Gastrocnemius medialis (tissue), 4 donors: ENCODE data around the gene SELENOT.

Source experiments
- CTCF ChIP-seq, 5 experiments: fragments of 450-650 bp in 3 of 5; fragments of 200-600 bp in 2 of 5; sonication (generic) in 2 of 5; IDR thresholded peaks in 4 of 5; conservative IDR thresholded peaks in 1 of 5; 1 replicate in 4 of 5; 2 replicates in 1 of 5; pipeline ENCODE4 v1.5.1; 2016 to 2019; ENCODE audit warnings: antibody characterized with exemption in 5 of 5, mild to moderate bottlenecking in 3 of 5, moderate library complexity in 3 of 5
- POLR2A ChIP-seq, 2 donors: fragments of 450-650 bp; IDR thresholded peaks; one replicate each; pipeline ENCODE4 v1.6.1; 2017; ENCODE audit warnings: antibody characterized with exemption in 2 of 2, mild to moderate bottlenecking in 2 of 2, moderate library complexity in 2 of 2

DNA sequence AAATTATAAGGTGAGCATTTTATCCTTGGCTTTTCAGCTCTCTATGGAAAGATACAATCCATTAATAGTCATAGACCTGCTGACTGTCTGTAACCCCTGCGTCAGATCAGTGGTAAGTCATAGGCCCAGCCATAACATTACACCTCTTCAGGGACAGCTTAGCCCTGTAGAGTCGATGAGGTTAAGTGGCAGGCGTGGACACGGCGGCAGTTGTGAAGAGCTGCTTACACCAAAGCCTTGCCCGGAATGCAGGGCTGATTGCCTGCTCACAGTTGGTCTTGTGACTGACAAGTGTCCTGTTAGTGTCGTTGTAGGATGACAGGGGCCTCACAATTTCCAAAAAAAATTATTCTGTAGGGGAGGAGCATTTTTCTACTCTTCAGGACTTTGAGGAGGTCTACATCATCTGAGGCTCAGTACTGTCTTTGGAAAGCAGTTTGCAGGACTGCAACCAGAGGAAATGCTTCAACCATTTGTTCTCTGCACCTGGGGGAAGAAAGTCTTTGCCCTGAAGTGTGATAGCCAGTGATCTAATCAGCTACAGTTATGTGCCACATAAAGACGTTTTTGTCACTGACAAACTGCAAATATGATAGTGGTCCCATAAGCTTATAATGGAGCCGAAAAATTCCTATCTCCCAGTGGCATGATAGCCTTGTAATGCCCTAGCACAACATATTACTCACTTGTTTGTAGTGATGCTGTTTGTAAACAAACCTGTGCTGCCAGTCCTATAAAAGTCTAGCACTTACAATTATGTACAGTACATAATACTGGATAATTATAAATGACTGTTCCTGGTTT lies 14.9 kb upstream of the SELENOT start:
- TF ChIP-seq CTCF (IDR thresholded peaks at IDR 0.05 in 4 of 5, conservative IDR thresholded peaks at IDR 0.05 in 1 of 5) (no peak), POLR2A (IDR thresholded peaks at IDR 0.05) (no peak)
